Transverse colon (tissue), 4 donors: ENCODE data around the gene CISD3. TPM values are rescaled to one million over a fixed set of nuclear protein-coding genes. Genes with fewer than 3 reads are reported as not detected.

Source experiments
- DNase-seq: peaks from one replicate; pipeline ENCODE4 v3.0.0-alpha.2; 2019
- H3K27ac ChIP-seq, 4 donors: fragments of 200-600 bp; sonication (generic); 2 replicates each; pipeline ENCODE4 v1.5.1; 2016 to 2018; ENCODE audit warnings: inconsistent platforms in 4 of 4
- H3K27me3 ChIP-seq: fragments of 200-600 bp; sonication (generic); 2 replicates; pipeline ENCODE4 v1.5.1; 2017; ENCODE audit warnings: inconsistent platforms
- H3K36me3 ChIP-seq, 4 donors: fragments of 200-600 bp; sonication (generic); 2 replicates each; pipeline ENCODE4 v1.5.1; 2017 to 2019; ENCODE audit warnings: inconsistent platforms in 4 of 4
- H3K4me1 ChIP-seq, 4 donors: fragments of 200-600 bp; sonication (generic); 2 replicates each; pipeline ENCODE4 v1.5.1; 2017 to 2020; ENCODE audit warnings: inconsistent platforms in 4 of 4
- H3K4me3 ChIP-seq, 4 donors: fragments of 200-600 bp; sonication (generic); 1 replicate in 1 of 4; 2 replicates in 3 of 4; pipeline versions ENCODE4 v1.5.1 to v1.6.1; 2017 to 2019; ENCODE audit warnings: inconsistent platforms in 4 of 4
- H3K9me3 ChIP-seq, 2 donors: fragments of 200-600 bp; sonication (generic); 2 replicates each; pipeline ENCODE4 v1.5.1; 2017 to 2019; ENCODE audit warnings: inconsistent platforms in 2 of 2
- CTCF ChIP-seq, 5 experiments: fragments of 200-600 bp in 3 of 5; fragments of 450-650 bp in 2 of 5; sonication (generic) in 3 of 5; IDR thresholded peaks; 1 replicate in 2 of 5; 2 replicates in 3 of 5; pipeline ENCODE4 v1.5.1; 2016 to 2017; ENCODE audit warnings: antibody characterized with exemption in 5 of 5, inconsistent platforms in 3 of 5, mild to moderate bottlenecking in 2 of 5, moderate library complexity in 1 of 5
- EP300 ChIP-seq: sonication (generic); formaldehyde crosslinking; IDR thresholded peaks from one replicate; pipeline ENCODE4 v1.6.1; 2017; ENCODE audit warnings: antibody characterized with exemption, low read depth
- POLR2A ChIP-seq: fragments of 450-650 bp; IDR thresholded peaks from one replicate; pipeline ENCODE4 v1.6.1; 2016; ENCODE audit warnings: antibody characterized with exemption, mild to moderate bottlenecking, moderate library complexity
- POLR2AphosphoS5 ChIP-seq, 3 donors: sonication (generic); formaldehyde crosslinking; IDR thresholded peaks; one replicate each; pipeline ENCODE4 v1.6.1; 2016; ENCODE audit warnings: antibody characterized with exemption in 3 of 3
- WGBS, 2 donors: methylation state at CpG; one replicate each; pipeline ENCODE4 v1.1.5; 2018; ENCODE audit warnings: low coverage in 1 of 2; 5-methylcytosine and 5-hydroxymethylcytosine counted together
- in situ Hi-C, 4 donors: fragments of 200-750 bp; cut with MboI; loops; one replicate each; pipeline versions ENCODE4 v1.15.0 to v1.15.1; 2017; ENCODE audit warnings: low sequenced_read_pairs in 3 of 4, low pct_ligation_motif_present in 1 of 4, low pct_unique_long_range_greater_than_20kb in 1 of 4
- intact Hi-C: fragments of 100-400 bp; cut with DNase I; formaldehyde crosslinking; loops from one replicate; pipeline ENCODE4 v1.15.1; 2023; ENCODE audit warnings: low total_unique reads
- total RNA-seq, 4 donors: library from RNA; depleted of rRNA; stranded (reverse); fragments of >200 nt; gene quantifications; one replicate each; pipeline ENCODE4 v1.1.0, GENCODE V29; 2016

CISD3 gene
- total RNA-seq, 4 donors from 2014 or later = 11.2 to 35.0 (median 20.5) TPM

- DNase-seq = peak; percentile 58
- in situ Hi-C loops = loop anchor here in 3 of 4 donors (5.0 to 10.0 kb wide), 2 partner anchors 54 to 57 kb away; partner anchors contain the start of gene EPOP (in 2 of the 3)
- peak overlapping the region; percentile 94 to 98 (median 96) for H3K27ac ChIP-seq
- TF ChIP-seq EP300 (no peak), POLR2AphosphoS5 (IDR thresholded peaks at IDR 0.05) (no peak), POLR2A (no peak), CTCF (IDR thresholded peaks at IDR 0.05) (no peak)
- H3K4me3 ChIP-seq = peak overlapping the region in 3 of 4 donors; percentile 79 to 90 (median 83)
- no peaks in the 10 kb centered on the region for H3K27me3 ChIP-seq
- intact Hi-C loops = loop anchor here (2.0 kb wide), 2 partner anchors 29 to 57 kb away; partner anchors contain the start of gene EPOP
- no peaks in the 10 kb centered on the region for H3K9me3 ChIP-seq
- H3K36me3 ChIP-seq = no peaks in the 10 kb centered on the region
- peaks cover 32 to 78% (median 40%) of the 10 kb centered on the region in 4 donors for H3K4me1 ChIP-seq
- 17 to 42% methylated on average over 1 to 8 of the region's 8 CpGs for WGBS, 2 donors
Measured at GRCh38 chr17:38731526-38732294, 1.6 kb downstream of the CISD3 start.

GRCh38 chr17:38732376-38733281, 2.5 kb downstream of the CISD3 start:
- peak overlapping the region; percentile 94 to 98 (median 96) for H3K27ac ChIP-seq
- no peaks in the 10 kb centered on the region for H3K9me3 ChIP-seq
- in situ Hi-C loops = loop anchor here in 3 of 4 donors (5.0 to 10.0 kb wide), 2 partner anchors 55 to 58 kb away; partner anchors contain the start of gene EPOP (in 2 of the 3)
- no peaks in the 10 kb centered on the region for H3K36me3 ChIP-seq
- DNase-seq = peak; percentile 51
- TF ChIP-seq CTCF (IDR thresholded peaks at IDR 0.05) (no peak), POLR2A (peak; percentile 40)
- WGBS, 2 donors = 43 to 56% methylated on average over 1 to 7 of the region's 7 CpGs
- peaks cover 32 to 69% (median 40%) of the 10 kb centered on the region in 4 donors for H3K4me1 ChIP-seq
- no peaks in the 10 kb centered on the region for H3K27me3 ChIP-seq
- peak overlapping the region in 1 of 4 donors; percentile 83 for H3K4me3 ChIP-seq
- intact Hi-C loops = loop anchor here (2.0 kb wide), 1 partner anchor 58 kb away; the partner anchor contains the start of gene EPOP

DNA sequence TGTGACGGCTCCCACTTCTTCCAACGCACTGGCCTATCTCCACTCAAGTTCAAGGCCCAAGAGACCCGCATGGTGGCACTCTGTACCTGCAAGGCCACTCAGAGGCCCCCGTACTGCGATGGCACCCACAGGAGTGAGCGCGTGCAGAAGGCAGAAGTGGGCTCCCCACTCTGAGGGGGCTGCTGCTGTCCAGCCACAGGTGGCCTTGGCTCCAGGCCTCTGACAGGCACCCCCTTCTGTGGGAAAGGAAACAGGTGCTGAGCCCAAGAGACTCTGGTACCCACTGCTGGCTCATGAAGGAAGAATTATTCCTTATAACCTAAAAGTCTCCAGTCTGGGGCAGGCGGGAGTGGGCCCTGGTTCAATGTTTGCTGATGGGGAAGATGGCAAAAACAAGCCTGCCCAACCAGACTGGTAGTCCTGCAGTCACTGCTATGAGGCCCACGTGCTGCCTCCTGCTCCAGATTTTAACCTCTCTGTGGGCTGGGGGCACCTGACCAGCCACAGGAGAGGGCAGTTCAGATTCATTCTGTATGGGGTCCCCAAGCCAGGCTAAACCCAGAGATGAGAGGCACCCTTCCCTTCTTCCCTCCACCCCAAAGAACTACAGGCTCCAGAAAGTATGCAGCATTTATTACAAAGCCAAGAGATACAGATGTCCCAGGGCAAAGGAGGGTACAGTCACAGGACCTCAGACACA, 3.3 kb downstream of the CISD3 start:
- intact Hi-C loops (loop anchor here (2.0 kb wide), 1 partner anchor 59 kb away; the partner anchor contains the start of gene EPOP), in situ Hi-C loops (loop anchor here in 3 of 4 donors (5.0 to 10.0 kb wide), 2 partner anchors 56 to 59 kb away; partner anchors contain the start of gene EPOP (in 2 of the 3))
- no peak for DNase-seq
- Histone ChIP-seq H3K27ac (peak overlapping the region; percentile 94 to 98 (median 96)), H3K4me1 (peaks cover 32 to 63% (median 40%) of the 10 kb centered on the region in 4 donors), H3K9me3 (no peaks in the 10 kb centered on the region), H3K4me3 (no peak overlapping the region), H3K36me3 (no peaks in the 10 kb centered on the region), H3K27me3 (no peaks in the 10 kb centered on the region)
- 66% methylated on average over 9 of the region's 9 CpGs; no CpG with 5 or more reads in 1 of the 2 donors for WGBS, 2 donors
- TF ChIP-seq EP300 (no peak), POLR2AphosphoS5 (IDR thresholded peaks at IDR 0.05) (no peak), POLR2A (no peak), CTCF (IDR thresholded peaks at IDR 0.05) (peak in 1 of 5 experiments; percentile 11)
